ENCODE data around the gene ERBIN. TPM values are rescaled to one million over a fixed set of nuclear protein-coding genes. Genes with fewer than 3 reads are reported as not detected.
"Not testable (repeated sequence)": the region's sequence is repeated elsewhere in the genome, so short reads cannot be mapped to it uniquely, and the experiment has no call there.

The ERBIN gene
- total RNA-seq, 2 experiments from 2014 or later, result 42.6 to 47.0 TPM

GRCh38 chr5:65970481-65971367 is 44.3 kb downstream of the ERBIN start:
- H3K36me3 Mint-ChIP-seq, result peaks cover 5% of the 10 kb centered on the region
- H3K4me3 Mint-ChIP-seq, result no peak overlapping the region
- ChIA-PET CTCF (no interaction called here), POLR2A (no interaction called here)
- no peaks in the 10 kb centered on the region for H3K27me3 Mint-ChIP-seq
- peaks cover 54% of the 10 kb centered on the region for H3K4me1 Mint-ChIP-seq (ENCODE audit: low read depth)
- H3K9me3 Mint-ChIP-seq, result peaks cover 5% of the 10 kb centered on the region
- H3K27ac Mint-ChIP-seq, result peak overlapping the region; percentile 55
- no peak for DNase-seq
- intact Hi-C loops (cut with micrococcal nuclease), result no loop called here

GRCh38 chr5:65971643-65972042 is 45.3 kb downstream of the ERBIN start:
- Mint-ChIP-seq H3K27me3 (no peaks in the 10 kb centered on the region), H3K9me3 (peaks cover 5% of the 10 kb centered on the region), H3K4me3 (no peak overlapping the region), H3K36me3 (peaks cover 8% of the 10 kb centered on the region), H3K4me1 (ENCODE audit: low read depth) (peaks cover 54% of the 10 kb centered on the region), H3K27ac (no peak overlapping the region)
- CTCF ChIA-PET, result no interaction called here
- no peak for DNase-seq
- intact Hi-C loops (cut with micrococcal nuclease), result no loop called here
- POLR2A ChIA-PET, result no interaction called here

- H3K4me3 Mint-ChIP-seq; intact Hi-C loops (cut with micrococcal nuclease); H3K9me3 Mint-ChIP-seq; H3K36me3 Mint-ChIP-seq; CTCF ChIA-PET; DNase-seq; H3K27me3 Mint-ChIP-seq; H3K27ac Mint-ChIP-seq: not testable (repeated sequence)
- POLR2A ChIA-PET, result interaction anchor here (0.7 kb wide), 1 partner anchor 47 kb away, joined by 3 read pairs; the partner anchor contains the start of gene ERBIN
- peaks cover 46% of the 10 kb centered on the region for H3K4me1 Mint-ChIP-seq (ENCODE audit: low read depth)
Measured at GRCh38 chr5:65972896-65973295, 46.5 kb downstream of the ERBIN start.

GRCh38 chr5:65978251-65978650 is 51.9 kb downstream of the ERBIN start:
- Mint-ChIP-seq H3K36me3 (peaks cover 12% of the 10 kb centered on the region), H3K27ac (no peak overlapping the region), H3K4me1 (ENCODE audit: low read depth) (peaks cover 49% of the 10 kb centered on the region), H3K4me3 (no peak overlapping the region), H3K27me3 (no peaks in the 10 kb centered on the region), H3K9me3 (no peaks in the 10 kb centered on the region)
- intact Hi-C loops (cut with micrococcal nuclease), result no loop called here
- no peak for DNase-seq
- ChIA-PET CTCF (no interaction called here), POLR2A (no interaction called here)

GRCh38 chr5:65981548-65981947 is 55.2 kb downstream of the ERBIN start:
- Mint-ChIP-seq H3K4me1 (ENCODE audit: low read depth) (peaks cover 57% of the 10 kb centered on the region), H3K36me3 (peaks cover 8% of the 10 kb centered on the region), H3K9me3 (no peaks in the 10 kb centered on the region), H3K27ac (no peak overlapping the region), H3K27me3 (no peaks in the 10 kb centered on the region), H3K4me3 (no peak overlapping the region)
- no peak for DNase-seq
- CTCF ChIA-PET, result no interaction called here
- POLR2A ChIA-PET, result no interaction called here
- intact Hi-C loops (cut with micrococcal nuclease), result no loop called here

- Mint-ChIP-seq H3K9me3 (no peaks in the 10 kb centered on the region), H3K27me3 (no peaks in the 10 kb centered on the region), H3K4me3 (no peak overlapping the region), H3K27ac (no peak overlapping the region), H3K4me1 (ENCODE audit: low read depth) (peaks cover 62% of the 10 kb centered on the region), H3K36me3 (peaks cover 8% of the 10 kb centered on the region)
- intact Hi-C loops (cut with micrococcal nuclease), result no loop called here
- ChIA-PET CTCF (no interaction called here), POLR2A (no interaction called here)
- DNase-seq, result no peak
Measured at GRCh38 chr5:65981969-65982619, 55.7 kb downstream of the ERBIN start.

GRCh38 chr5:65982635-65983034 is 56.3 kb downstream of the ERBIN start:
- POLR2A ChIA-PET, result no interaction called here
- H3K27ac Mint-ChIP-seq, result no peak overlapping the region
- no peak overlapping the region for H3K4me3 Mint-ChIP-seq
- intact Hi-C loops (cut with micrococcal nuclease), result no loop called here
- peaks cover 62% of the 10 kb centered on the region for H3K4me1 Mint-ChIP-seq (ENCODE audit: low read depth)
- H3K27me3 Mint-ChIP-seq, result no peaks in the 10 kb centered on the region
- CTCF ChIA-PET, result no interaction called here
- DNase-seq, result no peak
- H3K9me3 Mint-ChIP-seq, result no peaks in the 10 kb centered on the region
- peaks cover 8% of the 10 kb centered on the region for H3K36me3 Mint-ChIP-seq

GRCh38 chr5:65984098-65984885 is 57.9 kb downstream of the ERBIN start:
- Mint-ChIP-seq H3K36me3 (no peaks in the 10 kb centered on the region), H3K4me1 (ENCODE audit: low read depth) (peaks cover 59% of the 10 kb centered on the region), H3K9me3 (no peaks in the 10 kb centered on the region), H3K4me3 (no peak overlapping the region), H3K27me3 (no peaks in the 10 kb centered on the region), H3K27ac (no peak overlapping the region)
- intact Hi-C loops (cut with micrococcal nuclease), result no loop called here
- ChIA-PET CTCF (interaction anchor here (0.7 kb wide), 1 partner anchor 667 kb away, joined by 3 read pairs; no protein-coding TSS in a partner anchor), POLR2A (no interaction called here)
- DNase-seq, result no peak

- CTCF ChIA-PET, result no interaction called here
- intact Hi-C loops (cut with micrococcal nuclease), result no loop called here
- Mint-ChIP-seq H3K27ac (no peak overlapping the region), H3K4me1 (ENCODE audit: low read depth) (peaks cover 51% of the 10 kb centered on the region), H3K9me3 (no peaks in the 10 kb centered on the region), H3K36me3 (no peaks in the 10 kb centered on the region), H3K4me3 (no peak overlapping the region), H3K27me3 (no peaks in the 10 kb centered on the region)
- no peak for DNase-seq
- POLR2A ChIA-PET, result interaction anchor here (0.7 kb wide), 1 partner anchor 34 kb away, joined by 3 read pairs; no protein-coding TSS in a partner anchor
Measured at GRCh38 chr5:65986050-65986451, 59.7 kb downstream of the ERBIN start.

- no peak overlapping the region for H3K27ac Mint-ChIP-seq
- H3K9me3 Mint-ChIP-seq, result no peaks in the 10 kb centered on the region
- no peaks in the 10 kb centered on the region for H3K27me3 Mint-ChIP-seq
- DNase-seq, result no peak
- no peaks in the 10 kb centered on the region for H3K36me3 Mint-ChIP-seq
- peaks cover 44% of the 10 kb centered on the region for H3K4me1 Mint-ChIP-seq (ENCODE audit: low read depth)
- ChIA-PET POLR2A (no interaction called here), CTCF (no interaction called here)
- no peak overlapping the region for H3K4me3 Mint-ChIP-seq
- intact Hi-C loops (cut with micrococcal nuclease), result no loop called here
Measured at GRCh38 chr5:65986796-65987195, 60.4 kb downstream of the ERBIN start.

GRCh38 chr5:65987982-65988381 is 61.6 kb downstream of the ERBIN start:
- ChIA-PET POLR2A (no interaction called here), CTCF (interaction anchor here (0.7 to 1.5 kb wide), 2 partner anchors 14 to 236 kb away, joined by 3 read pairs; no protein-coding TSS in a partner anchor)
- H3K9me3 Mint-ChIP-seq, result no peaks in the 10 kb centered on the region
- H3K36me3 Mint-ChIP-seq, result peaks cover 4% of the 10 kb centered on the region
- H3K4me1 Mint-ChIP-seq (ENCODE audit: low read depth), result peaks cover 33% of the 10 kb centered on the region
- H3K27me3 Mint-ChIP-seq, result no peaks in the 10 kb centered on the region
- H3K4me3 Mint-ChIP-seq, result no peak overlapping the region
- H3K27ac Mint-ChIP-seq, result no peak overlapping the region
- no peak for DNase-seq
- intact Hi-C loops (cut with micrococcal nuclease), result no loop called here

GRCh38 chr5:65989158-65989557 is 62.8 kb downstream of the ERBIN start:
- intact Hi-C loops (cut with micrococcal nuclease), result no loop called here
- Mint-ChIP-seq H3K4me3 (no peak overlapping the region), H3K9me3 (no peaks in the 10 kb centered on the region), H3K36me3 (peaks cover 7% of the 10 kb centered on the region), H3K27me3 (no peaks in the 10 kb centered on the region), H3K27ac (no peak overlapping the region), H3K4me1 (ENCODE audit: low read depth) (peaks cover 30% of the 10 kb centered on the region)
- POLR2A ChIA-PET, result no interaction called here
- CTCF ChIA-PET, result interaction anchor here (1.5 kb wide), 1 partner anchor 13 kb away, joined by 3 read pairs; no protein-coding TSS in a partner anchor
- DNase-seq, result no peak
